IMR-90 (cell line): ENCODE measurements around the gene ABCC10. TPM values are rescaled to one million over a fixed set of nuclear protein-coding genes. Genes with fewer than 3 reads are reported as not detected.
A peak's percentile ranks its signal among the peaks of the same experiment; 100 is the strongest.

Experiments
- ATAC-seq: fragments of 200-7000 bp; cut with Tn5 transposase; 2 replicates; pipeline ENCODE4 v1.9.1; 2020; ENCODE audit warnings: low read depth, mild to moderate bottlenecking, moderate library complexity
- BruUV-seq: library from RNA; stranded (reverse); fragments of 400-500 nt; replicated peaks from 2 replicates; lab custom pipeline; 2021; lab: Mats Ljungman, UMichigan
- CTCF ChIA-PET: fragments of 300-600 bp; formaldehyde crosslinking; extraction: SDS; loops from one replicate; lab custom pipeline; 2021; ENCODE audit warnings: antibody characterized with exemption; lab: Yijun Ruan, JAX
- POLR2A ChIA-PET: fragments of 300-600 bp; sonication (Branson Sonifier 250); formaldehyde crosslinking; loops from one replicate; lab custom pipeline; 2022; ENCODE audit warnings: antibody characterized with exemption; ENCODE audit not compliant: unreplicated experiment; lab: Charles Lee
- DNase-seq: peaks from one replicate; pipeline ENCODE4 v3.0.0; 2013
- H2AFZ ChIP-seq: replicated peaks from 2 replicates; pipeline ENCODE3; 2013; ENCODE audit warnings: low read length, mild to moderate bottlenecking; ENCODE audit not compliant: poor library complexity
- H2AK5ac ChIP-seq: 2 replicates; pipeline ENCODE4 v1.6.1; 2013; ENCODE audit warnings: low read depth, low read length, inconsistent platforms
- H2AK9ac ChIP-seq: replicated peaks from 2 replicates; pipeline ENCODE3; 2013; ENCODE audit warnings: mild to moderate bottlenecking, low read depth, low read length, moderate library complexity; ENCODE audit not compliant: poor library complexity
- H2BK120ac ChIP-seq: 2 replicates; pipeline ENCODE4 v1.6.1; 2013; ENCODE audit warnings: low read depth, low read length, inconsistent platforms
- H2BK15ac ChIP-seq: 3 replicates; pipeline ENCODE4 v1.6.1; 2013; ENCODE audit warnings: low read depth, low read length, inconsistent platforms
- H2BK20ac ChIP-seq: 2 replicates; pipeline ENCODE4 v1.6.1; 2013; ENCODE audit warnings: low read depth, mild to moderate bottlenecking, inconsistent platforms, low read length, moderate library complexity
- H2BK5ac ChIP-seq: 2 replicates; pipeline ENCODE4 v1.6.1; 2013; ENCODE audit warnings: mild to moderate bottlenecking, low read depth, low read length, inconsistent platforms; ENCODE audit not compliant: poor library complexity, severe bottlenecking
- H3K14ac ChIP-seq: replicated peaks from 2 replicates; pipeline ENCODE4 v1.6.1; 2013; ENCODE audit warnings: low read depth, low read length, inconsistent platforms
- H3K18ac ChIP-seq: 2 replicates; pipeline ENCODE4 v1.6.1; 2013; ENCODE audit warnings: low read depth, low read length, control low read depth
- H3K23ac ChIP-seq: 2 replicates; pipeline ENCODE4 v1.6.1; 2013; ENCODE audit warnings: low read depth, low read length, inconsistent platforms
- H3K27ac ChIP-seq: 2 replicates; pipeline ENCODE4 v1.5.1; 2013; ENCODE audit warnings: mild to moderate bottlenecking, control low read depth, low read length; ENCODE audit not compliant: insufficient read depth
- H3K27me3 ChIP-seq: 2 replicates; pipeline ENCODE4 v1.6.1; 2013; ENCODE audit warnings: low read length; ENCODE audit not compliant: control insufficient read depth, insufficient read depth
- H3K36me3 ChIP-seq: 2 replicates; pipeline ENCODE4 v1.6.1; 2013; ENCODE audit warnings: low read length, mixed read lengths; ENCODE audit not compliant: control insufficient read depth, insufficient read depth
- H3K4ac ChIP-seq: 2 replicates; pipeline ENCODE4 v1.6.1; 2013; ENCODE audit warnings: low read depth, low read length, inconsistent platforms
- H3K4me1 ChIP-seq: 2 replicates; pipeline ENCODE4 v1.6.1; 2013; ENCODE audit warnings: low read length, mixed read lengths; ENCODE audit not compliant: control insufficient read depth, insufficient read depth
- H3K4me2 ChIP-seq: 2 replicates; pipeline ENCODE4 v1.6.1; 2013; ENCODE audit warnings: low read depth, mild to moderate bottlenecking, control low read depth, low read length, moderate library complexity
- H3K4me3 ChIP-seq: 2 replicates; pipeline ENCODE4 v1.5.1; 2013; ENCODE audit warnings: low read depth, mild to moderate bottlenecking, control low read depth, low read length, moderate library complexity; ENCODE audit not compliant: insufficient read depth
- H3K56ac ChIP-seq: 2 replicates; pipeline ENCODE4 v1.6.1; 2013; ENCODE audit warnings: low read length, inconsistent platforms; ENCODE audit not compliant: insufficient read depth; ENCODE audit errors: extremely low read depth
- H3K79me1 ChIP-seq, 2 experiments: 2 replicates each; pipeline ENCODE4 v1.6.1; 2013; ENCODE audit warnings: low read length in 2 of 2, inconsistent platforms in 1 of 2, low read depth in 1 of 2
- H3K9ac ChIP-seq: 2 replicates; pipeline ENCODE4 v1.6.1; 2013; ENCODE audit warnings: low read depth, low read length, control low read depth
- H3K9me1 ChIP-seq: 2 replicates; pipeline ENCODE4 v1.6.1; 2013; ENCODE audit warnings: low read length, inconsistent platforms; ENCODE audit not compliant: insufficient read depth
- H3K9me3 ChIP-seq: 2 replicates; pipeline ENCODE4 v1.6.1; 2013; ENCODE audit warnings: low read length; ENCODE audit not compliant: control insufficient read depth, insufficient read depth
- H4K20me1 ChIP-seq: 2 replicates; pipeline ENCODE4 v1.6.1; 2013; ENCODE audit warnings: low read length, inconsistent platforms; ENCODE audit not compliant: insufficient read depth
- H4K5ac ChIP-seq: 2 replicates; pipeline ENCODE4 v1.6.1; 2013; ENCODE audit warnings: mild to moderate bottlenecking, low read depth, low read length, control low read depth
- H4K8ac ChIP-seq, 2 experiments: 2 replicates each; pipeline ENCODE4 v1.6.1; 2013; ENCODE audit warnings: low read depth in 2 of 2, low read length in 2 of 2, control low read depth in 1 of 2, inconsistent platforms in 1 of 2
- H4K91ac ChIP-seq: 2 replicates; pipeline ENCODE4 v1.6.1; 2013; ENCODE audit warnings: low read depth, low read length, inconsistent platforms; ENCODE audit not compliant: insufficient read depth
- CTCF ChIP-seq: conservative IDR thresholded peaks from 2 replicates; pipeline ENCODE4 v1.5.1; 2012; ENCODE audit warnings: mild to moderate bottlenecking, low read depth, low read length, improper control_type of control experiment
- RCOR1 ChIP-seq: IDR thresholded peaks from 2 replicates; pipeline ENCODE4 v1.6.1; 2012; ENCODE audit warnings: mild to moderate bottlenecking, low read length, improper control_type of control experiment; ENCODE audit not compliant: insufficient replicate concordance
- RFX5 ChIP-seq: IDR thresholded peaks from 2 replicates; pipeline ENCODE4 v1.8.0; 2012; ENCODE audit warnings: low read depth, mild to moderate bottlenecking, low read length, moderate library complexity
- WGBS, 2 experiments: methylation state at CpG; one replicate each; pipeline versions ENCODE4 v1.1.5 to v1.1.7; 2013; ENCODE audit warnings: missing lambda C conversion rate in 2 of 2; ENCODE audit not compliant: insufficient read length in 1 of 2; ENCODE audit errors: extremely low coverage in 2 of 2; 5-methylcytosine and 5-hydroxymethylcytosine counted together
- dilution Hi-C: fragments of 300-500 bp; cut with HindIII; formaldehyde crosslinking; loops from one replicate; pipeline ENCODE4 v1.14.3; 2018; ENCODE audit warnings: low sequenced_read_pairs; ENCODE audit not compliant: unreplicated experiment
- in situ Hi-C: fragments of 300-500 bp; cut with MboI; formaldehyde crosslinking; loops from 3 replicates; pipeline ENCODE4 v1.14.3; 2019; ENCODE audit warnings: low sequenced_read_pairs, inconsistent platforms, mixed read lengths
- intact Hi-C: fragments of 100-400 bp; cut with micrococcal nuclease; formaldehyde crosslinking; loops from 2 replicates; pipeline ENCODE4 v1.10.0; 2022
- polyA plus RNA-seq, 3 experiments: library from polyadenylated mRNA; depleted of rRNA; stranded (reverse); fragments of >200 nt; gene quantifications; 2 replicates each; pipeline ENCODE4 v1.2.3, GENCODE V29; 2012; ENCODE audit warnings: low replicate concordance in 1 of 3
- total RNA-seq: library from RNA; depleted of rRNA; stranded (reverse); fragments of >200 nt; gene quantifications from 2 replicates; pipeline ENCODE4 v1.2.3, GENCODE V29; 2012

ABCC10 gene
- total and polyA plus RNA-seq, 2 of the 4 experiments (the other 2 are of a cell fraction) = 7.0 to 26.3 TPM

GRCh38 chr6:43493833-43494232 is 66.5 kb downstream of the ABCC10 start:
- WGBS, 2 experiments = no CpG with 5 or more reads among the region's 7 CpGs
- intact Hi-C loops (no loop called here), dilution Hi-C loops (no loop called here), in situ Hi-C loops (loop anchor here (5.0 to 10.0 kb wide), 2 partner anchors 49 to 237 kb away; no protein-coding TSS in a partner anchor)
- Histone ChIP-seq H4K20me1 (peaks cover 31% of the 10 kb centered on the region; the same call in 1 of the 2 replicates), H3K4ac (no peak overlapping the region), H3K27me3 (no peaks in the 10 kb centered on the region), H2AK9ac (peak overlapping the region; percentile 11), H3K27ac (no peak overlapping the region), H3K18ac (no peak overlapping the region), H3K36me3 (peaks cover 4% of the 10 kb centered on the region; the same call in 1 of the 2 replicates), H2BK20ac (no peak overlapping the region), H2AK5ac (no peak overlapping the region), H3K56ac (no peak overlapping the region), H3K23ac (no peak overlapping the region), H3K14ac (no peak overlapping the region), H2BK15ac (0 out of 3 replicates have a peak overlapping the region, but pooled peaks have one; percentile 2), H2AFZ (no peak overlapping the region), H3K4me1 (peaks cover 46% of the 10 kb centered on the region), H3K4me3 (no peak overlapping the region), H4K91ac (no peak overlapping the region), H3K79me1 (peaks cover 34 to 76% of the 10 kb centered on the region in 2 experiments), H3K9me3 (no peaks in the 10 kb centered on the region), H3K9ac (no peak overlapping the region), H3K4me2 (no peak overlapping the region), H4K5ac (no peak overlapping the region), H4K8ac (no peak overlapping the region), H2BK120ac (no peak overlapping the region), H3K9me1 (peaks cover 42% of the 10 kb centered on the region), H2BK5ac (no peak overlapping the region)
- ChIA-PET CTCF (interaction anchor here (3.3 kb wide), 1 partner anchor 13 kb away, joined by 17 read pairs; no protein-coding TSS in a partner anchor), POLR2A (no interaction called here)
- no TSS peak for BruUV-seq
- no peak for ATAC-seq
- TF ChIP-seq RCOR1 (no peak), RFX5 (no peak), CTCF (no peak)
- DNase-seq = no peak
